ENCODE measurements around the gene ANKH.

- TF ChIP-seq CTCF (conservative IDR thresholded peaks at IDR 0.05) = no peak
- no peak for TF ChIP-seq EZH2 (IDR thresholded peaks at IDR 0.05; ENCODE audit: low read depth)
These were observed 111.6 kb downstream of the ANKH start for GRCh38 chr5:14759744-14760547.
